OCI-LY1 (cell line): Measurements from ENCODE around the gene MOK.

Experiments
- CTCF ChIP-seq: fragments of 200-600 bp; sonication (generic), shearing (Covaris generic); IDR thresholded peaks from 2 replicates; pipeline ENCODE4 v1.5.1; 2017; ENCODE audit warnings: mild to moderate bottlenecking, antibody characterized with exemption, low read length, moderate library complexity, mixed read lengths
- EZH2 ChIP-seq: fragments of 200-600 bp; sonication (generic), shearing (Covaris generic); IDR thresholded peaks from 2 replicates; pipeline ENCODE4 v1.8.0; 2017; ENCODE audit warnings: borderline replicate concordance, mixed run types, mild to moderate bottlenecking, antibody characterized with exemption, low read length, moderate library complexity, mixed read lengths

- TF ChIP-seq EZH2 (no peak), CTCF (no peak)
Measured at GRCh38 chr14:102234331-102235264, 70.4 kb downstream of the MOK start.
